Measurements from ENCODE around the gene SMOC2. TPM values are rescaled to one million over a fixed set of nuclear protein-coding genes. Genes with fewer than 3 reads are reported as not detected.

SMOC2 gene
- total RNA-seq, 2 donors from 2014 or later: 17.8 to 167 TPM

DNA sequence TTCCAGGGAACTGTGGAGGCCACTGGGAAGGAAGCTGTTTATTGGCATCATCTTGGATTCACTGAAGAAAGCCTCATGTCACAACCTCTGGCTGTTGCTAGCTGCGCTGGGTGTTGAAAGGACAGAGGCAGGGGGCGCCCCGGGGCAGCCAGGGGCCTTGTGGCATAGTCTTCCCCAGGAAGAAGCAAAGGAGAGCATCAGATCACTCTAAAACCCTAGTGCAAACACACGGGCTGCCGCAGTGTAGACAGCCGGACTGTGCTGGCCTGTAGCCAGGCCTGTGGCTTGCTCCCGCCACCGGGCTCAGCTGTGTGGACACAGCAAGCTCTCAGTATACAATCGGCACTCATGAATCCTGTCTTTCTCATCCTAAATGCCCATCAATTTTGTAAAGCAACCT lies 23.8 kb upstream of the SMOC2 start:
- intact Hi-C loops (cut with DNase I): no loop called here
- no peaks in the 10 kb centered on the region for H3K9me3 ChIP-seq
- no peak for TF ChIP-seq POLR2AphosphoS5 (IDR thresholded peaks at IDR 0.05)
- TF ChIP-seq, protein P1, sequence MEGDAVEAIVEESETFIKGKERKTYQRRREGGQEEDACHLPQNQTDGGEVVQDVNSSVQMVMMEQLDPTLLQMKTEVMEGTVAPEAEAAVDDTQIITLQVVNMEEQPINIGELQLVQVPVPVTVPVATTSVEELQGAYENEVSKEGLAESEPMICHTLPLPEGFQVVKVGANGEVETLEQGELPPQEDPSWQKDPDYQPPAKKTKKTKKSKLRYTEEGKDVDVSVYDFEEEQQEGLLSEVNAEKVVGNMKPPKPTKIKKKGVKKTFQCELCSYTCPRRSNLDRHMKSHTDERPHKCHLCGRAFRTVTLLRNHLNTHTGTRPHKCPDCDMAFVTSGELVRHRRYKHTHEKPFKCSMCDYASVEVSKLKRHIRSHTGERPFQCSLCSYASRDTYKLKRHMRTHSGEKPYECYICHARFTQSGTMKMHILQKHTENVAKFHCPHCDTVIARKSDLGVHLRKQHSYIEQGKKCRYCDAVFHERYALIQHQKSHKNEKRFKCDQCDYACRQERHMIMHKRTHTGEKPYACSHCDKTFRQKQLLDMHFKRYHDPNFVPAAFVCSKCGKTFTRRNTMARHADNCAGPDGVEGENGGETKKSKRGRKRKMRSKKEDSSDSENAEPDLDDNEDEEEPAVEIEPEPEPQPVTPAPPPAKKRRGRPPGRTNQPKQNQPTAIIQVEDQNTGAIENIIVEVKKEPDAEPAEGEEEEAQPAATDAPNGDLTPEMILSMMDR (IDR thresholded peaks at IDR 0.05): no peak
- TF ChIP-seq POLR2A (IDR thresholded peaks at IDR 0.05): no peak
- H3K27me3 ChIP-seq (replicated peaks; ENCODE audit: insufficient read depth): no peaks in the 10 kb centered on the region
- H3K36me3 ChIP-seq: no peaks in the 10 kb centered on the region
- peaks cover 4% of the 10 kb centered on the region for H3K4me1 ChIP-seq (replicated peaks)
- peak; percentile 39 for DNase-seq (ENCODE audit: low spot score)
- H3K4me3 ChIP-seq: no peak overlapping the region
- WGBS: 55% methylated on average over 9 of the region's 9 CpGs
- H3K27ac ChIP-seq: no peak overlapping the region

DNA sequence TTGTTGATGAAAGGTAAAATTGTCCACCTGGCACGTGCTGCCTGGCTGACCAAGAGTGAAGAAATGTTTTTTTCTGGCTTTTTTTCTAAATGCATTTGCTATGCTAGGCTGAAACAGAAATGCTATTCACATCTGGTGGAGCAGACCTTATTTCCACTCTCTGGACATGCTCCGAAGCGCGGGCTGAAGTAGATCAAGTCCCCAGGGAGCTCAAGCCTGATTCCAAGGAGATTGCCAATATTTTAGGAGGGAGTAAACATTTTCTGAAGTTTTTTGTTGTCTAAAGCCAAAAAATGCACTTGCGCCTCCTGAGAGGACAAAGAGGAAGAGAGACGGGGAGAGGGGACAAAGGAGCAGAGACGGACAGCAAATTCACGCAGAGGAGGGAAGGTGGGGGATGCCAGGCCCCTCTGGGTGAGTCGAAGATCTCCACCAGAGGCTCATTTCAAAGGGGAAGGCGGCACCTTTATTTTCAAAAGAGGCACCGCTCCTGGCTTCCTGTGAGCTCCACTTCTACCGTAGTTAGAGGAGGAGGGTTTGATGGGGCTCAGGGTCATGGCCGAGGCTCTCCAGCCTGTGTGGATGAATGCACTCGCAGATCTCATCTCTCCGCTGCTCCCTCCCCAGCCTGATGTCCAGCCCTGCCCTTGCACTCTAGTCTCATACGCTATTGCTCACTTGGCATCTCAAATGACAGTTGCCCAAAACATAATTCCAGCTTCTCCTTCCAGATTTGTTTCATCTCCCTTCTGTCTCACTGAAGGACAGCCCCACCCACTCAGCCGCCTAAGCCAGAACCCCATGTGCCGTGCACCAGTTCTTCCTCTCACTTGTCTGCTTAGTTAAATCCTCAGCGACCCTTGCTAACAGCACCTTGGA lies 23.1 kb upstream of the SMOC2 start:
- no peak overlapping the region for H3K4me3 ChIP-seq
- TF ChIP-seq POLR2AphosphoS5 (IDR thresholded peaks at IDR 0.05) (no peak), POLR2A (IDR thresholded peaks at IDR 0.05) (no peak)
- TF ChIP-seq, protein P1 (IDR thresholded peaks at IDR 0.05): no peak
- no peaks in the 10 kb centered on the region for H3K27me3 ChIP-seq (replicated peaks; ENCODE audit: insufficient read depth)
- intact Hi-C loops (cut with DNase I): no loop called here
- H3K4me1 ChIP-seq (replicated peaks): peaks cover 4% of the 10 kb centered on the region
- no peaks in the 10 kb centered on the region for H3K36me3 ChIP-seq
- no peaks in the 10 kb centered on the region for H3K9me3 ChIP-seq
- no peak for DNase-seq (ENCODE audit: low spot score)
- H3K27ac ChIP-seq: no peak overlapping the region
- WGBS: 48% methylated on average over 19 of the region's 19 CpGs

DNA sequence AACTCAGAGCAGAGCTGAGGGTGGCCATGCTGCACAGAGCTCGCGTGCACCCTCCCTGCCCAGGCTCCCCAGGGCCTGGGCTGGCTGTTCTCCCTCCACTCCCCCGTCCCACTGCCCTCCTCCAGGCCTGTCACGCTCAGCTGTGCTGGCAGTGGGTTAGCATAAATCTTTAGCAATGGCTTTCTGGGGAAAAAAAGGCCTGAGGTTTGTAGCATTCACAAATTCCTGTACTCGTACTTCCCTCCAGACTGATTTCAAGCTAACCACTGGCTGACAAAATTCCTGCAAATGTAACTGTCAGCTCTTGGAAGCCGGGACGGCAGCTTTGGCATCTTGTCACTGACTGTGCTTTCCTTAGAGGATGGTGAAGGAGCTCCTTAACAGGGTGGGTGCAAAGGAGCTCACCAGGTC lies 22.3 kb upstream of the SMOC2 start:
- TF ChIP-seq POLR2AphosphoS5 (IDR thresholded peaks at IDR 0.05): no peak
- TF ChIP-seq, protein P1 (IDR thresholded peaks at IDR 0.05): no peak
- TF ChIP-seq POLR2A (IDR thresholded peaks at IDR 0.05): no peak
- H3K4me1 ChIP-seq (replicated peaks): peaks cover 4% of the 10 kb centered on the region
- WGBS: 51% methylated on average over 7 of the region's 7 CpGs
- H3K4me3 ChIP-seq: no peak overlapping the region
- H3K36me3 ChIP-seq: no peaks in the 10 kb centered on the region
- H3K27me3 ChIP-seq (replicated peaks; ENCODE audit: insufficient read depth): no peaks in the 10 kb centered on the region
- no peaks in the 10 kb centered on the region for H3K9me3 ChIP-seq
- no peak for DNase-seq (ENCODE audit: low spot score)
- H3K27ac ChIP-seq: no peak overlapping the region
- intact Hi-C loops (cut with DNase I): no loop called here

DNA sequence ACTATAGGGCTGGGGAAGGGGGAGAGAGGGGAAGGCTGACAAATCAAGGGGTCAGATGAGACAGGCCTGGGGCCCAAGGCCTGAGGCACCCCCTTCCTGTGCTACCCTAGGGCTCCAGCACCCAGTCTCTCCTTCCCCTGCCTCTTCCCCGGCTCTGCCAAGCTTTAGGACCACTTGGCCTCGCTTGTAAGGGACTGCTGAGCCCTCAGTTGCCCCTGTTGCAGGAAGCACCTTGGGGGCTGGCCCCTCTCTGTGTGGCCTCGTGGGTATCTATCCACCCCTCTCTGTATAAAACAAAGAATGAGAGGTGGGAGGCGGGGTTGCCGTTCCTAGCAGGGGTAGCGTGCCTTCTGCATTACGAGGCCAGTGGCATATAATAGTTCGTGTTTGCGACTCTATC lies 21.4 kb upstream of the SMOC2 start:
- no peak overlapping the region for H3K4me3 ChIP-seq
- no peaks in the 10 kb centered on the region for H3K9me3 ChIP-seq
- H3K4me1 ChIP-seq (replicated peaks): peaks cover 4% of the 10 kb centered on the region
- TF ChIP-seq, protein P1 (IDR thresholded peaks at IDR 0.05): no peak
- TF ChIP-seq POLR2A (IDR thresholded peaks at IDR 0.05) (no peak), POLR2AphosphoS5 (IDR thresholded peaks at IDR 0.05) (no peak)
- H3K27ac ChIP-seq: no peak overlapping the region
- WGBS: 94% methylated on average over 9 of the region's 9 CpGs
- intact Hi-C loops (cut with DNase I): no loop called here
- no peaks in the 10 kb centered on the region for H3K27me3 ChIP-seq (replicated peaks; ENCODE audit: insufficient read depth)
- DNase-seq (ENCODE audit: low spot score): no peak
- no peaks in the 10 kb centered on the region for H3K36me3 ChIP-seq

DNA sequence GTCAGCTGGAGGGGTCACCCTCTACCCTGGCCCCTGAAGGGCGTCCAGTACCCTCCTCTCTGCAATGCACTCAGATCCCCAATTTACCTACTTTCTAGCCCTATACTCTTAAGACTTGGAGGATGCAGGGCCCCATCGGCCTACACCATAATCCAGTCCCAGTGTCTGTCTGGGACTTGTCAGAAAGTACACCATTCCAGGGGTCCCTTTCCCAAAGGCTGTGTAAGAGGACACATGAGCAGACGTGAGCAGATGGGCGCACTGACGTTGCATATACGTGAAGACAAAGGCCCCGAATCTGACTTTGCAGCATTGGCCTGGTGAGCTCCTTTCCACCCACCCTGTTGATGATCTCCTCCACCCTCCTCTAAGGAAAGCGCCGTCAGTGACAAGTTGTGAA lies 20.9 kb upstream of the SMOC2 start:
- 98% methylated on average over 9 of the region's 9 CpGs for WGBS
- intact Hi-C loops (cut with DNase I): no loop called here

More for the DNA sequence above, 20.9 kb upstream of the SMOC2 start:
- Histone ChIP-seq H3K27me3 (replicated peaks; ENCODE audit: insufficient read depth) (no peaks in the 10 kb centered on the region), H3K36me3 (no peaks in the 10 kb centered on the region), H3K27ac (no peak overlapping the region), H3K9me3 (no peaks in the 10 kb centered on the region), H3K4me1 (replicated peaks) (no peaks in the 10 kb centered on the region), H3K4me3 (no peak overlapping the region)
- TF ChIP-seq POLR2AphosphoS5 (IDR thresholded peaks at IDR 0.05) (no peak), POLR2A (IDR thresholded peaks at IDR 0.05) (no peak)
- TF ChIP-seq, protein P1 (IDR thresholded peaks at IDR 0.05): no peak
- DNase-seq (ENCODE audit: low spot score): no peak

Measured in prostate gland (tissue), 2 donors.